H1 (cell line): ENCODE data around the gene TRIM46. TPM values are rescaled to one million over a fixed set of nuclear protein-coding genes. Genes with fewer than 3 reads are reported as not detected.
A peak's percentile ranks its signal among the peaks of the same experiment; 100 is the strongest.

Experiments used
- CTCF ChIA-PET: fragments of 300-600 bp; sonication (Branson Sonifier 250); formaldehyde crosslinking; loops from one replicate; lab custom pipeline; 2021; ENCODE audit not compliant: partially characterized antibody; lab: Charles Lee
- POLR2A ChIA-PET: fragments of 300-600 bp; sonication (Branson Sonifier 250); formaldehyde crosslinking; loops from one replicate; lab custom pipeline; 2021; ENCODE audit warnings: inconsistent platforms; ENCODE audit not compliant: partially characterized antibody; lab: Charles Lee
- DNase-seq, 2 experiments: peaks; one replicate each; pipeline versions ENCODE4 v3.0.0 to v3.0.0-alpha.2; 2010 to 2022; ENCODE audit warnings: low spot score in 2 of 2, low read depth in 1 of 2, mixed read lengths in 1 of 2
- FAIRE-seq: peaks from 2 replicates; lab custom pipeline; 2011; peaks lifted over from hg19 to GRCh38; lab: Jason Lieb, UNC
- H2AFZ ChIP-seq: 2 replicates; pipeline ENCODE4 v1.8.1; 2012; ENCODE audit warnings: low read length, inconsistent platforms
- H2AK5ac ChIP-seq: 2 replicates; pipeline ENCODE4 v1.6.1; 2013; ENCODE audit warnings: low read depth, low read length
- H2BK120ac ChIP-seq: replicated peaks from 2 replicates; pipeline ENCODE3; 2013; ENCODE audit warnings: low read depth, low read length, inconsistent platforms
- H2BK12ac ChIP-seq: 2 replicates; pipeline ENCODE4 v1.6.1; 2013; ENCODE audit warnings: low read depth, low read length
- H2BK15ac ChIP-seq: 2 replicates; pipeline ENCODE4 v1.6.1; 2013; ENCODE audit warnings: low read length
- H2BK20ac ChIP-seq: 2 replicates; pipeline ENCODE4 v1.6.1; 2013; ENCODE audit warnings: low read length
- H2BK5ac ChIP-seq: 2 replicates; pipeline ENCODE4 v1.6.1; 2013; ENCODE audit warnings: low read depth, low read length
- H3K14ac ChIP-seq: 2 replicates; pipeline ENCODE4 v1.6.1; 2013; ENCODE audit warnings: inconsistent platforms; ENCODE audit not compliant: insufficient read length
- H3K18ac ChIP-seq: 2 replicates; pipeline ENCODE4 v1.6.1; 2013; ENCODE audit warnings: low read length; ENCODE audit errors: extremely low read depth
- H3K23ac ChIP-seq: 2 replicates; pipeline ENCODE4 v1.6.1; 2013; ENCODE audit warnings: inconsistent platforms; ENCODE audit not compliant: insufficient read length
- H3K23me2 ChIP-seq: 2 replicates; pipeline ENCODE4 v1.6.1; 2013; ENCODE audit warnings: low read depth, low read length
- H3K27ac ChIP-seq: 2 replicates; pipeline ENCODE4 v1.6.1; 2011; ENCODE audit warnings: low read depth, low read length, inconsistent platforms
- H3K27me3 ChIP-seq, 4 experiments: replicated peaks in 1 of 4; 1 replicate in 1 of 4; 2 replicates in 3 of 4; pipeline versions ENCODE4 v1.6.1 to v1.8.1; 2011 to 2013; ENCODE audit warnings: low read length in 3 of 4, mild to moderate bottlenecking in 3 of 4, inconsistent platforms in 2 of 4, mixed read lengths in 2 of 4, moderate library complexity in 1 of 4; ENCODE audit not compliant: control insufficient read depth in 3 of 4, insufficient read depth in 3 of 4; ENCODE audit errors: extremely low read depth in 1 of 4
- H3K36me3 ChIP-seq, 4 experiments: 2 replicates each; pipeline versions ENCODE4 v1.6.1 to v1.8.1; 2011 to 2013; ENCODE audit warnings: mild to moderate bottlenecking in 4 of 4, low read length in 3 of 4, moderate library complexity in 2 of 4, control low read depth in 1 of 4, inconsistent platforms in 1 of 4; ENCODE audit not compliant: insufficient read depth in 4 of 4, control insufficient read depth in 2 of 4
- H3K4ac ChIP-seq: replicated peaks from 2 replicates; pipeline ENCODE3; 2013; ENCODE audit warnings: low read length, low read depth, mixed read lengths, inconsistent platforms; ENCODE audit not compliant: insufficient read length
- H3K4me1 ChIP-seq, 4 experiments: replicated peaks in 1 of 4; 1 replicate in 1 of 4; 2 replicates in 3 of 4; pipeline versions ENCODE4 v1.6.1 to v1.8.1; 2011 to 2013; ENCODE audit warnings: low read length in 3 of 4, inconsistent platforms in 2 of 4, mixed read lengths in 1 of 4; ENCODE audit not compliant: insufficient read depth in 4 of 4, control insufficient read depth in 3 of 4
- H3K4me2 ChIP-seq, 2 experiments: 2 replicates each; pipeline versions ENCODE4 v1.6.1 to v1.8.1; 2011 to 2013; ENCODE audit warnings: low read depth in 2 of 2, low read length in 2 of 2, control low read depth in 1 of 2, inconsistent platforms in 1 of 2, mild to moderate bottlenecking in 1 of 2; ENCODE audit not compliant: insufficient read depth in 1 of 2
- H3K4me3 ChIP-seq, 4 experiments: fragments of 200-600, 300-600 bp in 1 of 4; sonication (generic), shearing (Covaris generic), sonication (Bioruptor Twin) in 1 of 4; 2 replicates each; pipeline versions ENCODE4 v1.5.1 to v1.8.1; 2011 to 2016; ENCODE audit warnings: low read length in 4 of 4, low read depth in 3 of 4, control low read depth in 2 of 4, inconsistent platforms in 2 of 4, mild to moderate bottlenecking in 2 of 4, mixed read lengths in 1 of 4, moderate library complexity in 1 of 4; ENCODE audit not compliant: insufficient read depth in 2 of 4; ENCODE audit errors: extremely low read depth in 1 of 4
- H3K56ac ChIP-seq: replicated peaks from 2 replicates; pipeline ENCODE3; 2013; ENCODE audit warnings: low read depth, mild to moderate bottlenecking, mixed read lengths, low read length, inconsistent platforms; ENCODE audit not compliant: insufficient read length
- H3K79me1 ChIP-seq: 2 replicates; pipeline ENCODE4 v1.6.1; 2013; ENCODE audit warnings: low read depth, low read length, control low read depth
- H3K79me2 ChIP-seq, 2 experiments: 2 replicates each; pipeline versions ENCODE4 v1.6.1 to v1.8.1; 2012 to 2013; ENCODE audit warnings: low read length in 2 of 2, mild to moderate bottlenecking in 2 of 2, inconsistent platforms in 1 of 2; ENCODE audit not compliant: insufficient read depth in 2 of 2, control insufficient read depth in 1 of 2
- H3K9ac ChIP-seq, 4 experiments: replicated peaks in 1 of 4; 1 replicate in 1 of 4; 2 replicates in 3 of 4; pipeline versions ENCODE4 v1.6.1 to v1.8.1; 2011 to 2013; ENCODE audit warnings: low read depth in 3 of 4, low read length in 3 of 4, control low read depth in 2 of 4, mild to moderate bottlenecking in 2 of 4, moderate library complexity in 2 of 4, inconsistent platforms in 1 of 4; ENCODE audit errors: extremely low read depth in 1 of 4
- H3K9me3 ChIP-seq, 2 experiments: 2 replicates each; pipeline versions ENCODE4 v1.6.1 to v1.8.1; 2012 to 2013; ENCODE audit warnings: mild to moderate bottlenecking in 2 of 2, moderate library complexity in 2 of 2, control low read depth in 1 of 2, inconsistent platforms in 1 of 2, low read depth in 1 of 2, low read length in 1 of 2, mixed read lengths in 1 of 2; ENCODE audit not compliant: insufficient read depth in 2 of 2
- H4K20me1 ChIP-seq, 2 experiments: replicated peaks in 1 of 2; 2 replicates each; pipeline versions ENCODE3 to v1.8.1; 2011 to 2013; ENCODE audit warnings: inconsistent platforms in 2 of 2, low read length in 2 of 2, mild to moderate bottlenecking in 1 of 2; ENCODE audit not compliant: insufficient read depth in 2 of 2, control insufficient read depth in 1 of 2
- H4K5ac ChIP-seq: 2 replicates; pipeline ENCODE4 v1.6.1; 2013; ENCODE audit warnings: low read length, low read depth, mixed read lengths, inconsistent platforms; ENCODE audit not compliant: insufficient read length
- H4K8ac ChIP-seq: 2 replicates; pipeline ENCODE4 v1.8.0; 2013; ENCODE audit warnings: mild to moderate bottlenecking, moderate library complexity, low read length, inconsistent platforms; ENCODE audit not compliant: insufficient read depth; ENCODE audit errors: extremely low read depth
- H4K91ac ChIP-seq: replicated peaks from 2 replicates; pipeline ENCODE3; 2013; ENCODE audit warnings: low read length, mixed read lengths, inconsistent platforms; ENCODE audit not compliant: insufficient read length
- CHD1 ChIP-seq: IDR thresholded peaks from 2 replicates; pipeline ENCODE4 v1.6.1; 2012; ENCODE audit warnings: low read depth, low read length, improper control_type of control experiment
- GTF2F1 ChIP-seq: IDR thresholded peaks from 2 replicates; pipeline ENCODE4 v1.6.1; 2012; ENCODE audit warnings: low read depth, low read length, improper control_type of control experiment, borderline replicate concordance
- KDM1A ChIP-seq: fragments of 200-600, 300-600 bp; sonication (generic); IDR thresholded peaks from 2 replicates; pipeline ENCODE4 v1.7.1; 2016; ENCODE audit warnings: mild to moderate bottlenecking, low read length, borderline replicate concordance
- KDM5A ChIP-seq: fragments of 200-600 bp; IDR thresholded peaks from 2 replicates; pipeline ENCODE4 v1.7.1; 2012; ENCODE audit warnings: mild to moderate bottlenecking, low read length, inconsistent platforms, mixed read lengths
- NRF1 ChIP-seq: IDR thresholded peaks from 2 replicates; pipeline ENCODE4 v1.6.1; 2011; ENCODE audit warnings: mild to moderate bottlenecking, low read depth, low read length, improper control_type of control experiment
- RFX5 ChIP-seq: IDR thresholded peaks from 2 replicates; pipeline ENCODE4 v1.6.1; 2011; ENCODE audit warnings: low read depth, low read length, improper control_type of control experiment, borderline replicate concordance
- RNF2 ChIP-seq: fragments of 200-900, 300-1000 bp; sonication (generic); IDR thresholded peaks from 2 replicates; pipeline ENCODE4 v1.7.1; 2016; ENCODE audit warnings: borderline replicate concordance, low read depth, mild to moderate bottlenecking, antibody characterized with exemption, low read length; ENCODE audit not compliant: poor library complexity, severe bottlenecking; ENCODE audit errors: missing control alignments
- SAP30 ChIP-seq: fragments of 300-600 bp; sonication (generic); IDR thresholded peaks from 2 replicates; pipeline ENCODE4 v1.7.1; 2012; ENCODE audit warnings: low read length, moderate library complexity, mild to moderate bottlenecking, inconsistent platforms; ENCODE audit not compliant: insufficient read depth, insufficient replicate concordance
- SIN3A ChIP-seq, 2 experiments: IDR thresholded peaks in 1 of 2; conservative IDR thresholded peaks in 1 of 2; 2 replicates each; pipeline ENCODE4 v1.6.1; 2011 to 2012; ENCODE audit warnings: low read length in 2 of 2, improper control_type of control experiment in 1 of 2, low read depth in 1 of 2, mild to moderate bottlenecking in 1 of 2
- TEAD4 ChIP-seq: IDR thresholded peaks from 2 replicates; pipeline ENCODE4 v1.6.1; 2012; ENCODE audit warnings: low read depth, low read length, inconsistent platforms, mixed read lengths
- WGBS, 2 experiments: shearing (Covaris generic) in 1 of 2; methylation state at CpG; one replicate each; pipeline versions ENCODE4 v1.1.6 to v1.1.7; 2013 to 2015; ENCODE audit warnings: low lambda C conversion rate in 2 of 2, mixed read lengths in 2 of 2, inconsistent platforms in 1 of 2, low coverage in 1 of 2, missing lambda C conversion rate in 1 of 2; ENCODE audit not compliant: insufficient replicate concordance in 2 of 2, insufficient coverage in 1 of 2, insufficient read length in 1 of 2; ENCODE audit errors: extremely low coverage in 1 of 2, missing lambda C conversion rate in 1 of 2; 5-methylcytosine and 5-hydroxymethylcytosine counted together
- polyA plus RNA-seq, 7 experiments: library from polyadenylated mRNA; depleted of rRNA in 3 of 7; stranded (reverse) in 5 of 7; unstranded in 2 of 7; fragments of >200 nt in 5 of 7; fragments of 200-250 nt in 2 of 7; gene quantifications; 1 replicate in 5 of 7; 2 replicates in 1 of 7; 4 replicates in 1 of 7; pipeline versions ENCODE4 v1.2.1 to v1.2.3, GENCODE V29; 2011 to 2013; ENCODE audit warnings: missing spikeins in 2 of 7, mixed read lengths in 2 of 7
- total RNA-seq: library from RNA; stranded (reverse); fragmentation: NEBNext Ultra II Directional; extraction: Animal tissue kit (Norgen Biotek cat#: 25700); gene quantifications from 2 replicates; pipeline ENCODE4 v1.2.1, GENCODE V29; 2021

The TRIM46 gene
- total and polyA plus RNA-seq, 2 of the 8 experiments (the other 6 are each of a cell fraction or from before 2014, with no cell fraction given): 15.5 to 21.6 TPM

DNA sequence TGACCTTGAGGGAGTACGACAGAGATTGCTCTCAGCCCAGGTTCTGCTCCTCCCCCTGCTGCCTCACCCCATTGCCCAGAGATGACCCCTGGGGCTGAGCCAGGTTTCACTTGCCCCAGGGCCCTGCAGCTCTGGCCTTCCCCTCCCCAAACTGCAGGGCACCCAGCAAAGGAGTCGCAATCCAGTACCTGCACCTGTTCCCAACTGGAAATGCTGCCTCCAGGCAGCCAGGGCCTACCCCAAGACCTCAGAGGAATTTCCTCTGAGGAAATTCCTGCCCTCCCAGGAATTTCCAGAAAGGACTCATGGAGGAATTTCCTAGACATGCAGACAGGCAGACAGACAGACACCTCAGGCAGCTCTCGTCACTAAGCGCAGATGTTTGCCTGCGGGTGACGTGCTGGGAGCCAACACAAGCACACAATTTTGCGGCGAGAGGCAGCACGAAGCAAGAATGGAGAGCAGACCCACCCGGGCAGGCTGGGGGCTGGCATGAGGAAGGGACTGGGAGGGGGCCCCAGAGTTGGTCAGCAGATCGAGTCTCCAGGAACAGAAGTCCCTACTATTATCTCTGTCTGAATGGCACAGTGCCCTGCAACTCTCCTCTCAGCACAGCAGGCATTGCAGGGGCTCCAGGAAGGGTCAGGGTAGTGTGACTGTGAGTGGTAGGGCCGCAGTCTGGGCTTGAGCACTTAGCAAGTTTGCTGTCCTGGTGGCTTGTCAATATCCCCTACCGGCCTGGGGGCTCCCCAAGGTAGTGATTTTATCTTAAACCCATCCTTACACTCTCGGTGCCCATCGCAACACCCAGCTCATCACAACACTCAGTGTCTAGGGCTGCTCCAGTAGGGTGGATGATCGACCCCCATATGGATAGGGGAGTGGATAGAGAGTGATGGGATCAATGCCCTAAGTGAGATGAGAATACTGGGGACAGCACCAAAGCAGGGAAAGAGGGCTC lies 48.9 kb upstream of the TRIM46 start:
- Histone ChIP-seq H3K36me3 (no peaks in the 10 kb centered on the region), H3K4me2 (peak overlapping the region; percentile 94 to 97; a peak in 2 of 4 replicates), H3K14ac (no peak overlapping the region), H2BK15ac (no peak overlapping the region; the same call in 1 of the 2 replicates), H3K4ac (no peak overlapping the region), H3K79me2 (no peaks in the 10 kb centered on the region), H2AK5ac (no peak overlapping the region), H4K5ac (no peak overlapping the region), H3K9me3 (no peaks in the 10 kb centered on the region), H2BK12ac (no peak overlapping the region), H2BK20ac (no peak overlapping the region), H3K23me2 (peaks cover 27% of the 10 kb centered on the region), H3K9ac (no peak overlapping the region), H4K91ac (no peak overlapping the region), H4K20me1 (no peaks in the 10 kb centered on the region), H3K4me1 (peaks cover 16 to 46% (median 32%) of the 10 kb centered on the region in 4 experiments), H3K56ac (no peak overlapping the region), H2BK5ac (no peak overlapping the region), H2BK120ac (no peak overlapping the region), H2AFZ (no peak overlapping the region), H3K79me1 (no peaks in the 10 kb centered on the region), H4K8ac (no peak overlapping the region), H3K27ac (no peak overlapping the region), H3K23ac (no peak overlapping the region), H3K27me3 (peaks cover 33 to 50% (median 47%) of the 10 kb centered on the region in 4 experiments), H3K18ac (no peak overlapping the region), H3K4me3 (no peak overlapping the region)
- peak in 1 of 2 experiments; percentile 48 for DNase-seq
- ChIA-PET CTCF (interaction anchor here (0.8 to 4.8 kb wide), 12 partner anchors 9 to 459 kb away, joined by 3 to 66 read pairs (median 4); partner anchors contain the start of gene KRTCAP2), POLR2A (interaction anchor here (0.5 to 2.4 kb wide), 9 partner anchors 8 to 815 kb away, joined by 3 to 8 read pairs (median 4); partner anchors contain the start of gene KRTCAP2)
- FAIRE-seq: no peak
- WGBS, 2 experiments: 74% methylated on average over 16 of the region's 16 CpGs; no CpG with 5 or more reads in 1 of the 2 experiments
- TF ChIP-seq SAP30: no peak
- TF ChIP-seq TEAD4: peak; percentile 80
- TF ChIP-seq GTF2F1: no peak
- no peak for TF ChIP-seq CHD1
- TF ChIP-seq KDM1A: no peak
- no peak for TF ChIP-seq RFX5
- TF ChIP-seq SIN3A (conservative IDR thresholded peaks at IDR 0.05 in 1 of 2, IDR thresholded peaks at IDR 0.05 in 1 of 2; ENCODE audit: low read depth in 1 of 2, low read length in 2 of 2): no peak
- TF ChIP-seq KDM5A: no peak
- TF ChIP-seq RNF2: no peak
- TF ChIP-seq NRF1: no peak
